GM20431 (cell line): ENCODE results near the gene CELA2A.

ENCODE experiments used
- in situ Hi-C: fragments of 300-500 bp; cut with MseI, MboI; formaldehyde crosslinking; loops from one replicate; pipeline ENCODE4 v1.15.0; 2020; ENCODE audit warnings: low sequenced_read_pairs; ENCODE audit not compliant: unreplicated experiment

Gene CELA2A

DNA sequence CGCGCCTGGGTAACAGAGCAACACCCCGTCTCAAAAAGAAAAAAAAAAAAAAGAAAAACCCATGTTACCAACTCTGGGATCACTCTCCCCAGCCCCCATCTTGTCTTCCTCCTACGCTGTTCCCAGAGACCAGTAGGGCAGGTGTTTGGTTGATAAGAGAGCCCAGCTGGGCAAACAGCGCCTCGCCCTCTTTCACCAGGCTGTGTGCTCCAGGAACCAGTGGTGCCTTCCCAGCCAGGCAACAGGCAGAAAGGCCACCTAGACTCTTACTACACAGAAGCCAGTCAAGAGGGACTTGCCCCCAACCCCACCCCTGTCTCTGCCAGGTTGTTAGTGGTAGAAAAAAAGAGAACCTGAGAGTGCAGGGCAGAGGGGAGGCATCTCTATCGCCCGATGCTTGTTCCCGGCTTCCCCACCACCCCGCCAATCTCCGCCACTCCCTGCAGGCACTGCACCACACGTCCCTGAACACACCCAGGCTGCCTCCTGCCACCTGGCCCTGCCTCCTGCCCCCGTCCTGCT lies 32.3 kb upstream of the CELA2A start:
- in situ Hi-C loops: no loop called here

DNA sequence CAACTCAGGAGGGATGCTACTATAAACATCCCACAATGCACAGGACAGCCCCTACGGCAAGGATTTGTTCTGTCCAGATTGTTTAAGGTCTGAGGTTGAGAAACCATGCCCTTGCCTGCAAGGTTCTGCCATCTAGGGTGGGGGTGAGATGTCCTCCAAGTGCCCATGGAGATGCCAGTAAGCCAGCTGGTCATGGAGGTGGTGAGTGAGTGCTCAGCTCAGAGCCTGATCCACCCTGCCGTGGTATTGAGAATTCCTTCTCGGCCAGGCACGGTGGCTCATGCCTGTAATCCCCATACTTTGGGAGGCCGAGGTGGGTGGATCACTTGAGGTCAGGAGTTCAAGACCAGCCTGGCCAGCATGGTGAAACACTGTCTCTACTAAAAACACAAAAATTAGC lies 31.6 kb upstream of the CELA2A start:
- in situ Hi-C loops: loop anchor here (25.0 kb wide), 1 partner anchor 313 kb away; no protein-coding TSS in a partner anchor

DNA sequence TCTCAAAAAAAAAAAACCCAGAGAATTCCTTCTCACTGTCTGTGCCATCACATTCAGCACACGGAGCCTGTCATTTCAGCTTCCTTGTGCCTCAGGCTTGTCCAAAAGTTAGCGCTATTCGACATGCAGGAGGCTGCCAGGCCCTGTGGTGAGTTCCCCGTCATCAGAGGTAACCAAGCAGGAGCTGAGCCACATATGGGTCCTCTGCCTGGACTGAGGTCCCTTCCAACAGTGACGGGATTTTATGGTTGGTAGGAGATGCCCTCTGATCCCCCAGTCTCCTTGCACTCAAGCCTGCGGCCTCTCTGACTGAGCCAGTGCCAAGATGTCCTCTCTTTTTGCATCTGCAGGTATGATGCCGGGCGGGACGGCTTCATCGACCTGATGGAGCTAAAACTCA lies 31.0 kb upstream of the CELA2A start:
- in situ Hi-C loops: loop anchor here (25.0 kb wide), 1 partner anchor 313 kb away; no protein-coding TSS in a partner anchor

DNA sequence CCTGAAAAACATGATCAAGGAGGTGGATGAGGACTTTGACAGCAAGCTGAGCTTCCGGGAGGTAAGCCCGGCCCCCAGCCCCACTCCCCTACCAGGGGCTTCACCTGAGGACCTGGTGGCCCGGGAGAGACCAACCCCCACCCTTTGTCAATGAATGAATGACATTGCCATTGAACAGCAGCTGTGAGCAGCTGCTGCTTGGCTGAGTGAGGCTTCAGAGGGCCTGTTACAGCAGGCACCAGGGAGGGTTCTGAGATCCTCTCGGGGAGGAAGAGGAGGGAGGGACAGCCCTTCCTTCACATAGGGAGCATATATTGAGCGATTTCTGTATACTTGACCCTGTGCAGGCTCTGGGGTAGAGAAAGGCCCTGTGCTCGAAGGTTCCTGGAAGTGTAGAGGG lies 30.6 kb upstream of the CELA2A start:
- in situ Hi-C loops: loop anchor here (25.0 kb wide), 1 partner anchor 314 kb away; no protein-coding TSS in a partner anchor

DNA sequence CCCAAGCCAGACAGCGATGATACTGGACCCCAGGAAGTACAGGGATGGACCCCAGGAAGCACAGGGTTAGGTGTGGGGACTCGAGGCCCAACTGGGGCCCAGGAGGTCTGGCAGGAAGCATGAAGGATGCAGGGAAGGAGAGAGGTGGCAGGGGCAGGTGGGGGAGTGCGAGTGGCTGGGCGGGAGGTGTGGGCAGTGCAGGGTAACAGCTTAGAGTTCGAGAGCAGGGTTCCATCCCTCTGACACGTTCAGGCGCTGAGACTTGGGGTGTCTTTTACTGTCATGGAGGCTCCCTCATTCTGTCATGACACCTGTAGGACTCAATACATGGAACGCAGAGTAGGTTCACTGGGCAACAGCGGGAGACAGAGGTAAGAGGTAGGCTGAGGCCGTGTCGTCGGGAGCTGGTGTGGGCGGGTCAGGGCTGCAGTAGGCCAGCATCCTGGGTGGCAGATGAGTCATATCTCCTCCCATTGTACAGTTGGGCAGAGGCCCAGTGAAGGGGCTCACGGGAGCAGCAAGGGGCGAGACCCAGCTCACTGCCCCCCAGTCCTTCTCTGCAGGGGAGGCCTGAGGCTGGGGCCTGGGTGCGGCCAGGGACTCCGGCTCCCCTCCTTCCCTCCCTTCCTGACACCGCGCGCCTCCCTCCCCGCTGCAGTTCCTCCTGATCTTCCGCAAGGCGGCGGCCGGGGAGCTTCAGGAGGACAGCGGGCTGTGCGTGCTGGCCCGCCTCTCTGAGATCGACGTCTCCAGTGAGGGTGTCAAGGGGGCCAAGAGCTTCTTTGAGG lies 29.8 kb upstream of the CELA2A start:
- in situ Hi-C loops: loop anchor here (25.0 kb wide), 1 partner anchor 314 kb away; no protein-coding TSS in a partner anchor

DNA sequence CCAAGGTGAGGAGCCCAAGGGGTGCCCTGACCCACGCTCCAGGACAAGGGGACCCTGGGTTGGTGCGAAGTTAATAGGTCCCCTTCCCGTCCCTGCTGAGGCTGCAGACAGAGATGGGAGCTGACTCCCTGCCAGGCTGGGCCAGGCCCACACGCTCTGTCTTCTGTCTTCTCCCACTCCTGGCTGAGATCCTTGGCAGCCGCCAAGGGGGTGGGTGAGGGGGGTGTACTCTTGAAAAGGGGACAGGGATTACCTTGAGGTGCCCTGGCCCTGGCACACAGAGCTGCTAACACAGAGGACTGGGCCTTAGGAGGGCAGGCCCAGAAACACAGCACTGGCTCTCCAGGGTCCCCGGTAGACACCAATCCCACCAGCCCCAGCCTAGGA lies 29.3 kb upstream of the CELA2A start:
- in situ Hi-C loops: loop anchor here (25.0 kb wide), 1 partner anchor 315 kb away; no protein-coding TSS in a partner anchor

DNA sequence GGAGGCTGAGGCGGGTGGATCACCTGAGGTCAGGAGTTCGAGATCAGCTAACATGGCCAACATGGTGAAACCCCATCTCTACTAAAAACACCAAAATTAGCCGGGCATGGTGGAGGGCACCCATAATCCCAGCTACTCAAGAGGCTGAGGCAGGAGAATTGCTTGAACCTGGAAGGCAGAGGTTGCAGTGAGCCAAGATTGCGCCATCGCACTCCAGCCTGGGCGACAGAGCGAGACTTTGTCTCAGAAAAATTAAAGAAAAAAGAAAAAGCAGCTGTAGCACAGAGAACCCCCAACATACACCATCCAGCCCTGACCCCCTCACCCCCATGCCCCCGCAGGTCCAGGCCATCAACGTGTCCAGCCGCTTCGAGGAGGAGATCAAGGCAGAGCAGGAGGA lies 28.3 kb upstream of the CELA2A start:
- in situ Hi-C loops: loop anchor here (25.0 kb wide), 1 partner anchor 316 kb away; no protein-coding TSS in a partner anchor

DNA sequence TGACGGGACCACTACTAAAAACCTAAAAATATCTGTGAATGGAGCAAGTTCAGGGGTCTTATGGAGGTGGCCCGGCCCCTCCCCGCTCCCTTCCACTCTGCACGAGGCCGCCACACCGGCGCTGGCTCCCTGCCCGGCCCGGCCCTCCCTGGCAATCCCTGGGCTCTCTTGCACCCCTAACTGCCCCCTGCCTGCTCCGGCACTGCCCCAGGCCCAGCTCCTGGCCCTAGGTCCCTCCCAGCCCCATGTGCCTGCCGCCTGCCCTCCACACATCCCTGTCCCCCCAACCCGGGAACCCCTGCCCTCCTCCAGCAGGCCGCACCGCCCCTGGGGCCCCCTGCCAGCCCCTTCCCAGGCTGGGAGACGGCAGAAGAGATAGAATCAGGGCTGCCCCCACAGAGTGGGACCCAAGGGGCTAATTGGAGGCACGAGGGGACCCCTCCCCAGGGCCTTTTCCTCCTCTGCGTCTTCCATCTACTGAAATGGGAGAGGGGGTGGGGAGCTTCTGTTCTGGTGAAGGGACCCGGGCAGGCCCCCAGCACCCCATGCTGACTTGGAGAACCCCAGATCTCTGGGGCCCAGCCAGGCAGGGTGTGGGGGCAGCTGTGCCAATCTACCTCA lies 27.6 kb upstream of the CELA2A start:
- in situ Hi-C loops: loop anchor here (25.0 kb wide), 1 partner anchor 317 kb away; no protein-coding TSS in a partner anchor

DNA sequence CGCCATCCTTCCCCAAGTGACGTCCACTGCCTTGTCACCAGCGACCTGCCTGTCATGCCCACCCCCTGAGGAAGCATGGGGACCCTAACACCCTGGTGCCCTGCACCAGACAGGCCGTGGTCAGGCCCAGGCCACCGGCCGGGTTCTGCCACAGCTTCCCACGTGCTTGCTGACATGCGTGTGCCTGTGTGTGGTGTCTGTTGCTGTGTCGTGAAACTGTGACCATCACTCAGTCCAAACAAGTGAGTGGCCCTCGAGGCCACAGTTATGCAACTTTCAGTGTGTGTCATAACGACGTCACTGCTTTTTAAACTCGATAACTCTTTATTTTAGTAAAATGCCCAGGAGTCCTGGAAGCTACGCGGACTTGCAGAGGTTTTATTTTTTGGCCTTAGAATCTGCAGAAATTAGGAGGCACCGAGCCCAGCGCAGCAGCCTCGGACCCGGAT lies 26.8 kb upstream of the CELA2A start:
- in situ Hi-C loops: loop anchor here (25.0 kb wide), 1 partner anchor 317 kb away; no protein-coding TSS in a partner anchor

DNA sequence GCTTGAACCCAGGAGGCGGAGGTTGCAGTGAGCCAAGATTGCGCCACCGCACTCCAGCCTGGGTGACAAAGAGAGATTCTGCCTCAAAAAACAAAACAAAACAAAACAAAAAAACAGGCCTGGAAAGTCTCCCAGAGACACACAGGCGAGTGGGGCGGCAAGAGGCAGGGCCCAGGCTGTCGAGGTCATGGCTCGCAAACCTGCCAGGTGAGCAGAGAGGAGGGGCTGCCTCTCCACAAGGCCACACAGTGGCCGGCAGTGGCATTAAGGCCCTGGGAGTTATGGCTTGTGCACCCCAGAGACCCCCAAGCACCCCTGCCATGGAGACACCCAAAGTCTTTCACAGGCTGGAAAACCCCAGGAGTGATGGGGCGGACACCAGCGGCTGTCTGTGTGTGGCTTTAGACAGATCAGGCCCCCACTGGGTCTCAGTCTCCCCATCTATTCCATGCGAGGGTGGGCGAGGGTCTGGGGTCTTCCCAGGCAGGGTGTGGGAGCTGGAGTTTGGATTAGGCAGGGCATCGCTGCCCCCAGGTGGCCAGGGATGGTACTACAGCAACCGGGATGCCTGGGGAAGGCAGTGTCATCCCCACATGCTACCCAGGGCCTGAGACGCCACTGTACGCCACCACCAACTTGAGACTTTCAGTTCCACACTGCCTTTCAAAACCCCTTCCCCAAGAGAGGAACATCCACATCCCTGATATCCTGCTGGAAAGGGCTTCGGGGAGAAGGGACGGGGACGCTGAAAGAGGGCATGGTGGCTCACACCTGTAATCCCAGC lies 25.6 kb upstream of the CELA2A start:
- in situ Hi-C loops: loop anchor here (25.0 kb wide), 1 partner anchor 319 kb away; no protein-coding TSS in a partner anchor

DNA sequence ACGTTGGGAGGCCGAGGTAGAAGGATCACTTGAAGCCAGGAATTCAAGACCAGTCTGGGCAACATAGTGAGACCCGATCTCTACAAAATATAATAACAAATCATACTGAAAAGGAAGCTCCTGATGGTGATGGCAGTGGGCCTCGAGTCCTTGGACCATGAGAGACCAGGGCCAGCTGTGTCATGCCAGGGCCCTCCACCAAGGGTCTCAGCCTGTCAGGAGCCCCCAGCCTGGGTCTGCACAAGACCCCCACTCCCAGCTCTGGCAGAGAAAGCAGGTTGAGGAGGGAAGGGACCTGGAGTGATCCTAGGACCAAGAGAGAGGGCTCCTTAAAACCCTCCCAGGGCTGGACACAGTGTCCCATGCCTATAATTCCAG lies 25.0 kb upstream of the CELA2A start:
- in situ Hi-C loops: loop anchor here (25.0 kb wide), 1 partner anchor 319 kb away; no protein-coding TSS in a partner anchor

DNA sequence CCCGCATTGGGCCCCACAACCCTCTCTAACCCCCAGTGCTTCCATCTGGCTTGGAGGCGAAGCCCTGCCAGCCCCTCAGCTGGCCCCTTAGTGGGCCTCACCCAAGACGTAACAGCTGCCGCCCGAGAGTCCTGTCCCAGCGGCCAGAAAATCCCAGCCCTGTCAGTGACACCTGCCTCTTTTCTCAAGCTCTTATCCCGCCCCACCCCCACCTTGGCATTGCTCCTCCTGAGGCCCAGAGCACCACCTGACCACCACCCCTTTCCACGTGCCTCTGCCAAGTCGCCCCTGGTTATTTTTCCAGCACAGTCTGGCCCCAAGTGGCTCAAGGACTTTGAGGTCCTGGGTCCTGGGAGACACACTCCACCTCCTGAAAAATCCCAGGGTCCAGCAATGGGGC lies 24.2 kb upstream of the CELA2A start:
- in situ Hi-C loops: loop anchor here (25.0 kb wide), 1 partner anchor 320 kb away; no protein-coding TSS in a partner anchor

DNA sequence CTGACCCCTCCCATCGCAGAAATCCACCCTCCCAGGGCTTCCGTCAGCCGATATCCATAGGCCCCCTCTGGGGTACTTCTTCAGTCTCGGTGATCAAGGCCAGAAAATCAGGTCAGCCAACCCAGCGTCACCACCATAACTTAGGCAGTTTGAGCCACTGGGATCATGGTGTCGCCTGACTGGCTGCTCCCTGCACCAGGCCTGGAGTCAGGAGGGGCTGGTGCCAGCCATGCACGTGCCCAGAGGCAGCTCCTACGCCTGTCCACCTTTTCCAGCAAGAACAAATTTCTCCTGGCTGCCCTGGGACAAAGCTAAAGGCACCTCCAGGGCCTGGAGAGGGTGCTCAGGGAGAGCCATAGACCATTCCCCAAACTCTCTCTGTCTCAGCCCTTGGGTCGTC lies 23.1 kb upstream of the CELA2A start:
- in situ Hi-C loops: loop anchor here (25.0 kb wide), 1 partner anchor 321 kb away; no protein-coding TSS in a partner anchor

DNA sequence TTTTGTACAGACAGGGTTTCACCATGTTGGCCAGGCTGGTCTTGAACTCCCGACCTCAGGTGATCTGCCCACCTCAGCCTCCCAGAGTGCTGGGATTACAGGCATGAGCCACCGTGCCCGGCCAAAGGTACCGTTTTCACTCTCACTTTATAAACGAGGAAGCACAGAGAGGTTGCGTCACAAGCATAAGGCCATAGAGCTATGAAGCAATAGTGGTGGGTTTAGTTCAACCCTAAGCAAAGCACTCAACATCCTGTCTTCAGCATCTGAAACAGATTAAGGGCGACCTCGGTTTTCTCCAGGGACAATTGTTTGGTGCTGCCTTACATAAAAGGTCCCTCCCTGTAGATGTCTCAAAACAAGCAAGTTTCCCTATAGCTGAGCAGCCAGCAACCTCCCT lies 21.8 kb upstream of the CELA2A start:
- in situ Hi-C loops: loop anchor here (5.0 to 25.0 kb wide), 2 partner anchors 112 to 322 kb away; no protein-coding TSS in a partner anchor

DNA sequence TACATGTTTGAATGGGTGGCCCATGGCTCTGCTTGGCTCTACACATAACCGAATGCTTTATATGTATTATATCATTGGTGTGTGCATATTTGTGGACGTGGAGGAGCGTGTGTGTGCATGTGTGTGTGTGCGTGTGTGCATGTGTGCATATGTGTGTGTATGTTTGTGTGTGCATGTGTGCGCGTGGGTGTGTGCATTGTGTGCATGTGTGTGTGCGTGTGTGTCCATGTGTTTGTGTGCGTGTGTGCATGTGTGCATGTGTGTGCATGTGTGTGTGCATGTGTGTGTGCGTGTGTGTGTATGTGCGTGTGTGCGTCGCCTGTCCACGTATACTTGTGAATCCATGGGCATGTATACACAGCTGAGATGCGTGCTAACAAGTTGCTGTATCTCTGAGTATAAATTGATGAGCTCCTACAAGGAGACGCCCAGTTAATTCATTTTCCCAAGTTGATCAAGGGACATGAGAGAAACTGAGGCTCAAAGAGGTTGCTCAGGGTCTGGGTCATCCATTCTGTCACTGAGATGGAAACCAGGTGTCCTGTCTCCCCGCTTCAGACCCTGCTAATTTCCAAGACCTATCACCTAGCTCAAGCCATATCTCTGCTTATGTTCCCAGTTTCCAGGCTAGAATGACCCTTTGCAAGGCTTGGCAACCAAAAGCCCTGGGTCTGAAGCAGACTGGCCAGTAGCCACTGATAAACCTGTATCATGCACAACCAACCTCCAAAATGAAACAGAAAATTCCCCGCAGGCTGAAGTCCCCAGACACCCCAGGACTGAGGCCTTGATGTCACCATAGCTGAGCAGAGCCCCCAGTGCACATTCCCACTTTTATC lies 21.1 kb upstream of the CELA2A start:
- in situ Hi-C loops: loop anchor here (5.0 to 25.0 kb wide), 2 partner anchors 113 to 323 kb away; no protein-coding TSS in a partner anchor

DNA sequence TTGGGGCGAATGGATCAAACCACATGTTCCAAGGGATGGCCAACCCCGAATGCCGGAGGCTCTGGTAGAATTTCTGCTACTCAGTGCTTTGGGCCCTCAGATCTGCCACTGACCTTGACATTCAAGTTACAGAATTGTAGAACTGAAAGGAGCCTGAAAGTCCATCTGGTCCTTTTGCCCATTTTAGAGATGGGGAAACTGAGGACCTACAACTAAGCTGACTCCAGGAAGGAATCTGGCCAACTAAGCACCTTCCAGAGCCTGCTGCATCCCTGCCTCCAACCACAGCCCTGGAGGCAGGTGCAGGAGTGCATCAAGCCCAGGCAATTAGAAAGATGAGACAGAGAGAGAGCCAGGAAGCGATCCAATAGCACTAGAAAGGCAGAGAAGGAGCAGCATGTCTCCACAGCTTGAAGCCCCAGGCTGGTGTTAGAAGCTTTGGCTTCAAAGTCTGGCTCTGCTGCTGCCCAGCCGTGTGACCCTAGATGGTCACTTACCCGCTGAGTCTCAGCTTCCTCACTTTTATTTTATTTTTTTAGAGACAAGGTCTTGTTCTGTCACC lies 19.6 kb upstream of the CELA2A start:
- in situ Hi-C loops: loop anchor here (5.0 to 25.0 kb wide), 2 partner anchors 115 to 325 kb away; no protein-coding TSS in a partner anchor

DNA sequence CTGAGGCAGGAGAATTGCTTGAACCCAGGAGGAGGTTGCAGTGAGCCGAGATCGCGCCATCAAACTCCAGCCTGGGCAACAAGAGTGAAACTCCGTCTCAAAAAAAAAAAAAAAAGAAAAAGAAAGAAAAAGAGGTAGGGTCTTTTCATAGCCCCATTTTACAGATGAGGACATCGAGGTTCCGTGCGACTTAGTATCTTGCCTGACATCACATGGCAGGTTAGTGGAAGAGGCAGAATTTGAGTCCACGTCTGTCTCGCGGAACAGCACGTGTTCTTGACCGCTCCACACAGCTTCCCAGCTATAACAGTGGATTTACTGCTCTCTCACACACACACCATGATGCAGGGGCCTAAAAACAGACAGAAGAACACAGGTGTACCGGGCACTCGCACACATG lies 17.2 kb upstream of the CELA2A start:
- in situ Hi-C loops: loop anchor here (5.0 to 25.0 kb wide), 2 partner anchors 117 to 327 kb away; no protein-coding TSS in a partner anchor

DNA sequence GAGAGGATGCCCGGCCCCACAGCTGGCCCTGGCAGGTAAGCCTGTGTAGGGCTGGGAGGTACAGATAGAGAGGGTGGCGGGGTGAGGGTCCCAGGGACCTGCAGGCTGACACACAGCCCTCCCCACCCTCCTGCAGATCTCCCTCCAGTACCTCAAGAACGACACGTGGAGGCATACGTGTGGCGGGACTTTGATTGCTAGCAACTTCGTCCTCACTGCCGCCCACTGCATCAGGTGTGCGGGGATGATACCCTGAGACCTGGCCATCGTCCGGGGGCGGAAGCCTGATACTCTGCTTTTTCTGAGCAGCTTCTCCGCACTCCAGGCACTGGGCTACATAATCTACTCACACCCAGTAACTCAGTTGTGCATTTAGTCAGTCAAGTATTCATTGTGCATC lies 16.2 kb upstream of the CELA2A start:
- in situ Hi-C loops: loop anchor here (25.0 kb wide), 1 partner anchor 328 kb away; no protein-coding TSS in a partner anchor
